ENCODE data around the gene MED20. TPM values are rescaled to one million over a fixed set of nuclear protein-coding genes. Genes with fewer than 3 reads are reported as not detected.

The MED20 gene
- total and polyA plus RNA-seq, 8 donors = 1.2 to 34.4 (median 10.3) TPM

- peaks cover 0 to 16% (median 5%) of the 10 kb centered on the region in 4 donors for H3K4me1 ChIP-seq
- TF ChIP-seq CTCF (IDR thresholded peaks at IDR 0.05) = no peak
- H3K27ac ChIP-seq = no peak overlapping the region
- no peak overlapping the region for H3K4me3 ChIP-seq
- WGBS, 5 donors = 27 to 54% (median 39%) methylated on average over 1 of the region's 1 CpG
- H3K36me3 ChIP-seq = peaks cover 0 to 12% (median 8%) of the 10 kb centered on the region in 4 donors
- no peaks in the 10 kb centered on the region for H3K27me3 ChIP-seq
- intact Hi-C loops (cut with DNase I; ENCODE audit: low total_unique reads) = no loop called here
- DNase-seq = peak in 1 of 2 donors; percentile 9
- no peaks in the 10 kb centered on the region for H3K9me3 ChIP-seq
Observed at GRCh38 chr6:41963371-41963770, 42.4 kb upstream of the MED20 start.

GRCh38 chr6:41960028-41960427 lies 39.1 kb upstream of the MED20 start:
- intact Hi-C loops (cut with DNase I; ENCODE audit: low total_unique reads) = no loop called here
- Histone ChIP-seq H3K27me3 (no peaks in the 10 kb centered on the region), H3K27ac (no peak overlapping the region), H3K4me3 (no peak overlapping the region), H3K9me3 (no peaks in the 10 kb centered on the region), H3K36me3 (peaks cover 0 to 11% (median 8%) of the 10 kb centered on the region in 4 donors), H3K4me1 (no peaks in the 10 kb centered on the region)
- WGBS, 5 donors = 90 to 94% (median 92%) methylated on average over 4 of the region's 4 CpGs
- TF ChIP-seq EP300 (IDR thresholded peaks at IDR 0.05) = no peak
- TF ChIP-seq POLR2A (IDR thresholded peaks at IDR 0.05) = no peak
- TF ChIP-seq POLR2AphosphoS5 (IDR thresholded peaks at IDR 0.05) = no peak
- no peak for TF ChIP-seq CTCF (IDR thresholded peaks at IDR 0.05)
- DNase-seq = no peak

GRCh38 chr6:41958022-41958856 lies 37.3 kb upstream of the MED20 start:
- no peak overlapping the region for H3K4me3 ChIP-seq
- intact Hi-C loops (cut with DNase I; ENCODE audit: low total_unique reads) = no loop called here
- no peaks in the 10 kb centered on the region for H3K9me3 ChIP-seq
- DNase-seq = no peak
- no peaks in the 10 kb centered on the region for H3K27me3 ChIP-seq
- peaks cover 0 to 9% (median 2%) of the 10 kb centered on the region in 4 donors for H3K36me3 ChIP-seq
- WGBS, 5 donors = 86 to 91% (median 88%) methylated on average over 6 of the region's 6 CpGs
- no peak for TF ChIP-seq EP300 (IDR thresholded peaks at IDR 0.05)
- no peak for TF ChIP-seq POLR2AphosphoS5 (IDR thresholded peaks at IDR 0.05)
- TF ChIP-seq POLR2A (IDR thresholded peaks at IDR 0.05) = no peak
- no peak for TF ChIP-seq CTCF (IDR thresholded peaks at IDR 0.05)
- no peaks in the 10 kb centered on the region for H3K4me1 ChIP-seq
- no peak overlapping the region for H3K27ac ChIP-seq

GRCh38 chr6:41957117-41957516 lies 36.2 kb upstream of the MED20 start:
- WGBS, 5 donors = 69 to 83% (median 77%) methylated on average over 4 of the region's 4 CpGs
- TF ChIP-seq POLR2A (IDR thresholded peaks at IDR 0.05) (no peak), POLR2AphosphoS5 (IDR thresholded peaks at IDR 0.05) (no peak), EP300 (IDR thresholded peaks at IDR 0.05) (no peak), CTCF (IDR thresholded peaks at IDR 0.05) (no peak)
- Histone ChIP-seq H3K27ac (no peak overlapping the region), H3K9me3 (no peaks in the 10 kb centered on the region), H3K27me3 (no peaks in the 10 kb centered on the region), H3K4me3 (no peak overlapping the region), H3K4me1 (no peaks in the 10 kb centered on the region), H3K36me3 (peaks cover 0 to 9% (median 2%) of the 10 kb centered on the region in 4 donors)
- intact Hi-C loops (cut with DNase I; ENCODE audit: low total_unique reads) = no loop called here
- DNase-seq = no peak

Measured in stomach (tissue), 9 donors.